Stimulated activated CD4-positive, alpha-beta T cell treated with anti-CD3 and anti-CD28 coated beads, Interleukin-4, amount 100 ng/mL, for 1 hour (primary cell): ENCODE measurements around the gene SLC7A7.
"Not testable (repeated sequence)": the region's sequence is repeated elsewhere in the genome, so short reads cannot be mapped to it uniquely, and the experiment has no call there.

ENCODE experiments used
- DNase-seq: peaks from one replicate; pipeline ENCODE4 v3.0.0-alpha.2; 2020

SLC7A7 gene

DNA sequence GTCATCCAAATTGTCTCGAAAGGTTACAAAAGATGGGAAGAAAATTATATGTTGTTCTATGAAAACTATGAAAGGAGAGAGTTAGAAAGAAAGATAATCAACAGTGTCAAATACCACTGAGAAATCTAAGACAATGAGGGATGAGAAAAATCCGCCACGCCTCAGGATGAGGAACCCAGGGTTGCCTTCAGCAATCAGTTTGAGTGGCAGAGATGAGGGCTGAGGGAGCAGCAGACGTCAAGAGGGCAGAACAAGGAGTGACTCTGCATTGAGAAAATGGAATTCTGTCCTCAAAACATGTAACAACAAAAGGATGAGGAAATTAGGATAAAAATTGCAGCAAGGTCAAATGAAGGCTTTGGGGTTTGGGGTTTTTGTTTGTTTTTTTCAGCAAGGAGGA is 67.0 kb downstream of the SLC7A7 start:
- DNase-seq: no peak

DNA sequence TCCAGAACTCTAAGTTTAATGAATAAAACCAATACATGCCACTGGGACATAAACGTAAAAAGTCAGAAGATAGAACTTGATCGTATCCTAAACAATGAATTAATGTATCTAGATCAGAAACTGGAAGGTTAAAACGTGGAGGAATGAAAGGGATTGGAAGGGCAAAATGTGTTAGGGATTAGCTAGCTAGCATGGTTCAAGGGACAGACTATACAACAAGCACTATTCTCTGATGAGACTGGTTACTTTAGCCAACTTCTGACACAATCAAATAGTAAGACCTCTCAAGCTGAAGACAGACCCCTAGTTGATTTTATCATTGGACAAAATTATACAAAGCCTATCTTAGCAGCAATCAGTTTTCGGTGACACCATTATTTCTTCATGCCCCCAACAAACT is 67.5 kb downstream of the SLC7A7 start:
- no peak for DNase-seq

DNA sequence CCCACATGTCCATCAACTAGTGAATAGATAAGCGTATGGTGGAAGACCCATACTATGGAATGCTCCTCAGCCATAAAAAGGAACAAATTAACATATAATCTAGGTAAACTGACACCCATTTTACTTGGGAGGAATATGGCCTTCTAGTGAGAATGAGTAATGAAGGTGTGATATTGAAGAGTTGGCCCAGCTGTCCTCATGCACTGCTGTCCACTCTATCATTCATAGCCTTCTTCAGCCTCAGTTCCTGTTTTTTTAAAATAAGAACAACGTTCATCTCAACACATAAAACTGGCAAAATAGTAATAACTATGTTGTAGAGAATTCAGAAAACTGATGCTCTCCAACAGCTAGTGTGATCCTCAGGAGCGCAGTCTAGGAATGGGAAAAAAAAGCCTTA is 75.2 kb downstream of the SLC7A7 start:
- DNase-seq: no peak

DNA sequence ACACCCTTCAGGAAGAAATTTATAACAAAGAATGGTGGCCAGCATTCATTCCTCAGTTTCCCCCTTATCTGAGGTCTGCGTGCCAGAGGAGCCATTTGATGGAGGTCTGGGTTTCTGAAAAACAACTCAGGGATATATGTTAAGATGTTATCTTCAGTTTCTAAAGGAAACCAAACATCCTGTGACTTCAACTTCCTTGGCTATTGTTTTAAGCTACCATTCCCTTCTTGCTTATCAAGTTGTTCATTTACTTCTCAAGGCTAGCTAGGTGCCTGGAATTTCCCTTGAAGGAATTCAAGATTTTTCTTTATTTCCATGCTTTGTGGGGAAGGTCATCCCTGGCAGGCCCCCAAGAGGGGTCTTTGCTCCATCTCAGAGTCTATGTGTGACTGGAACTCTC is 75.8 kb downstream of the SLC7A7 start:
- no peak for DNase-seq

DNA sequence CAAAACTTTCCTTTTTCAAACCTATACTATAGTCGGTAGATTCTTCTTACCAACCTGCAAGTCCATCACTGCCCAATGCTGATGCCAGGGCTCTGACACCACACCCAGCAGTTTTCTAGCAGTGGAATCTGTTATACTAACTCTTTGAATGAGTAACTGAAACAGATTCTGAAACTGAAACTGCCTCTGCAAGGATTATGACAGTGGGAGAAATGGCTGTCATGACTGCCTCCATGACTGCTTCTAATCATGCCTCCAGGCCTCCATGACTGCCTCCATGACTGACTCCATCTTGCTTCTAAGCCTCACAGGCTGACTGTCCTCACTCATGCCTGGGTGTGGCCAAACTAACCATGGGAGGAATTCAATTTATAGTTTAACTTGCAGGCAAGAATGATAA is 78.2 kb downstream of the SLC7A7 start:
- peak; percentile 4 for DNase-seq

DNA sequence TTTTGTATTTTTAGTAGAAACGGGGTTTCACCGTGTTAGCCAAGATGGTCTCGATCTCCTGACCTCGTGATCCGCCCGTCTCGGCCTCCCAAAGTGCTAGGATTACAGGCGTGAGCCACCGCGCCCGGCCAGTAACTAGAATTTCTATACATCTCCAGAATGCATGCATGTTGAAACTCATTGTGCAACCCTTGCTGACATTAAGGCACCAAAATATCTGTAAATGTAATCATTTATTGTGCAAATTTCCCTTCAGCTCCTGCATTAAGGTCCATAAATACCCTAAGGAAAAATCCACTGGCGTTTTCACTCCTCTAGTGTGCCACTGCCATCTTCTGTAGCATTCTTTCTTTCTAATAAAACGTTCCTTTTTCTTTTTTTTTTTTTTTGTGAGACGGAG is 78.9 kb downstream of the SLC7A7 start:
- DNase-seq: not testable (repeated sequence)

DNA sequence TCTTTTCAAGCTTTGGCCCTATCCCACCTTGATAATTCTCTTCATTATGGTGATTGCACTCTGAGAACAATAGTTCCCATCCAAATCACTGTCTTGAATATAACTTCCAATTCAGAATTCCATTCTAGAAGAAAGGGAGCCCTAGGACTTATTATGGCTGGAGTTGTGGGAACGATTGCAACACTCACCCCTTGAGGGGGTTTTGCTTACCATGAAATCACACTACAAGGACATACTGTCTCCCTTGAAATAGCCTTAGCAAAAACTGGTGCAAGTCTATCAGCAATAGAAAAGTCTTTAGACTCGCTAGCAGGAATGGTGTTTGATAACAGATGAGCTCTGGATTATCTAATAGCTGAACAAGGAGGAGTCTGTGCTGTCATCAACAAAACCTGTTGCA is 80.1 kb downstream of the SLC7A7 start:
- no peak for DNase-seq

DNA sequence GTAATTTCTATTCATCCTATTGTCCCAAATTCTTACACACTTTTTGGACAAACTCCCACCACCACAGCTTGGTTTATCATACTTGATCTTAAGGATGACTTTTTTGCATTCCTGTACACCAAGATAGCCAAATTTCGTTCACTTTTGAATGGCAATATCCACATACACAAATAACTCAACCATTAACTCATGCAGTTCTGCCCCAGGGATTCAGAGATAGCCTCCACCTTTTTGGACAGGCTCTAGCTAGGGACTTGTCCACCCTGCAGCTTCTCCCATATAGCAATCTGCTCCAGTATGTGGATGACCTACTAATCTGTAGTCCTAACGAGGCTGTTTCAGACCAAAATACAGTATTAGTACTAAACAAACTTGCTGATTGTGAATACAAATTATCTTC is 81.4 kb downstream of the SLC7A7 start:
- DNase-seq: no peak

DNA sequence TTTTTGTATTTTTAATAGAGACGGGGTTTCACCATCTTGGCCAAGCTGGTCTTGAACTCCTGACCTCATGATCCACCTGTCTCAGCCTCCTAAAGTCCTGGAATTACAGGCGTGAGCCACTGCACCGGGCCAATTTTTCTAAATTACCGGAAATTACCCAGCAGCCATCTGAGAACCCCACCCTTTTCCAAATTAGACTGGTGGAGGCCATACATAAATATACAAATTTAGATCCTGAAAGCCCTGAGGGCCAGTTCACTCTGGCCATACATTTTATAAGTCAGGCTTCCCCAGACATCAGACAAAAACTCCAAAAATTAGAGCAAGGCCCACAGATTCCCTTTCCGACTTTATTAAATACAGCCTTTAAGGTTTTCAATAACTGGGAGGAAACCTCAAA is 83.2 kb downstream of the SLC7A7 start:
- not testable (repeated sequence) for DNase-seq

DNA sequence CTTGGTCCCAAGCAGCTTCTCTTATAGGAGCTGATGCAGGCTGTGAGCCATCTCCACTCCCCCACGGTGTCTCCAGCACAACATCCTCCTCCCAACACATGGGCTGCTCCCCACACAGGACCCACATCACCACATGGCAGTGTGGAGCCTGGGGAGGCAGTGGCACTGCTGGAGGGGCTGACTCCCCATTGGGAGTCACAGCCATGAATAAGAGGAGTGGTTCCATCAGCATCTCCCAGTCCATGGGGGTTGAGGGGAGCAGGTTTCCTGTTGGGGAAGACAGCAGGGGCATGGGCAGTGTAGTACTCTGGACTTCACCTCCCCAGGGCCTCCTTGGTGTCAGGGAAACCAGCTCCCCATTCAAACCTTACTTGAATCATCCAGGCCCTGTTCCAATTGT is 89.2 kb downstream of the SLC7A7 start:
- no peak for DNase-seq

DNA sequence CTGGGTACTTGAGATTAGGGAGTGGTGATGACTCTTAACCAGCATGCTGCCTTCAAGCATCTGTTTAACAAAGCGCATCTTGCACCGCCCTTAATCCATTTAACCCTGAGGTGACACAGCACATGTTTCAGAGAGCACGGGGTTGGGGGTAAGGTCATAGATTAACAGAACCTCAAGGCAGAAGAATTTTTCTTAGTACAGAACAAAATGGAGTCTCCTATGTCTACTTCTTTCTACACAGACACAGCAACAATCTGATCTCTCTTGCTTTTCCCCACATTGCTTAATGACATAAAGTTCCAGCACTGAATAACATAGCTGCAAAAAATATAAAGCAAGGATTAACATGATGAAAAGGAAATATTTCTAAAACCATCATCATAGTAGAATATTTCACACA is 89.9 kb downstream of the SLC7A7 start:
- DNase-seq: not testable (repeated sequence)

DNA sequence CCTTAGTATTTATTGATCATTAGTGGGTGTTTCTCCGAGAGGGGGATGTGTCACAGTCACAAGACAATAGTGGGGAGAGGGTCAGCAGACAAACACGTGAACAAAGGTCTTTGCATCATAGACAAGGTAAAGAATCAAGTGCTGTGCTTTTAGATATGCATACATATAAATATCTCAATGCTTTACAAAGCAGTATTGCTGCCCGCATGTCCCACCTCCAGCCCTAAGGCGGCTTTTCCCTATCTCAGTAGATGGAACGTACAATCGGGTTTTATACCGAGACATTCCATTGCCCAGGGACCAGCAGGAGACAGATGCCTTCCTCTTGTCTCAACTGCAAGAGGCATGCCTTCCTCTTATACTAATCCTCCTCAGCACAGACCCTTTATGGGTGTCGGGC is 90.4 kb downstream of the SLC7A7 start:
- not testable (repeated sequence) for DNase-seq

DNA sequence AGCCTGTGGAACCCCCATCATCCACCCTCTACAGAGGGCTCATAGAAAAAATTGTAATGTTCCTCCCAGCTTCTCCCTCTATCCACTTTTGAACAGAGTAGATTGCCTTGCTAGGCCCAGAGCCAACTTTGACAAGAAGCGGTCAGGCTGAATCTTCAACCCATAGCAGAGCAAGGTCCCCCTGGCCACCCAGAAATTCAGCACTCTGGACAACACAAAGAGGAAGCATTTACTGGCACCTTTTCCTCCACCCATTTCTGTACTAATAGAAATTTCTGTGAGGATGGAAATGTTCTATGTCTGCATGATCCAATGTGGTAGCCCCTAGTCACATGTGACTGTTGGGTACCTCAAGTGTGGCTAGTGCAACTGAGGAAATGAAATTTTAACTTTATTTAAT is 91.4 kb downstream of the SLC7A7 start:
- no peak for DNase-seq
